GM19043 (cell line): Measurements from ENCODE around the gene CST4.
"Not testable (repeated sequence)": the region's sequence is repeated elsewhere in the genome, so short reads cannot be mapped to it uniquely, and the experiment has no call there.

Experiments used
- ATAC-seq: cut with Tn5 transposase; IDR thresholded peaks from one replicate; pipeline ENCODE4 v1.9.1; 2021; ENCODE audit warnings: low read depth; ENCODE audit not compliant: unreplicated experiment

Gene CST4

GRCh38 chr20:23688684-23689398, at the start of gene CST4:
Gene CST4, minus strand, starts transcription at chr20:23689038. Its CDS starts 69 bp downstream, at chr20:23688969.
- ATAC-seq: not testable (repeated sequence)

GRCh38 chr20:23735391-23735790, 46.6 kb upstream of the CST4 start:
- not testable (repeated sequence) for ATAC-seq

- ATAC-seq: not testable (repeated sequence)
Observed at GRCh38 chr20:23734949-23735348, 46.1 kb upstream of the CST4 start.

- ATAC-seq: not testable (repeated sequence)
Observed at GRCh38 chr20:23734440-23734839, 45.6 kb upstream of the CST4 start.

GRCh38 chr20:23727016-23727415, 38.2 kb upstream of the CST4 start:
- ATAC-seq: no peak

- ATAC-seq: no peak
Observed at GRCh38 chr20:23725102-23725501, 36.3 kb upstream of the CST4 start.

- not testable (repeated sequence) for ATAC-seq
Observed at GRCh38 chr20:23723659-23724307, 34.9 kb upstream of the CST4 start.

GRCh38 chr20:23722851-23723250, 34.0 kb upstream of the CST4 start:
- not testable (repeated sequence) for ATAC-seq

GRCh38 chr20:23721962-23722361, 33.1 kb upstream of the CST4 start:
- no peak for ATAC-seq

GRCh38 chr20:23719351-23719750, 30.5 kb upstream of the CST4 start:
- ATAC-seq: not testable (repeated sequence)

GRCh38 chr20:23711778-23712177, 22.9 kb upstream of the CST4 start:
- ATAC-seq: not testable (repeated sequence)

GRCh38 chr20:23710771-23711170, 21.9 kb upstream of the CST4 start:
- no peak for ATAC-seq

- no peak for ATAC-seq
Observed at GRCh38 chr20:23705895-23706294, 17.1 kb upstream of the CST4 start.

- ATAC-seq: no peak
Observed at GRCh38 chr20:23702021-23702420, 13.2 kb upstream of the CST4 start.

GRCh38 chr20:23700931-23701330, 12.1 kb upstream of the CST4 start:
- ATAC-seq: no peak

- ATAC-seq: no peak
Observed at GRCh38 chr20:23697947-23698346, 9.1 kb upstream of the CST4 start.

- not testable (repeated sequence) for ATAC-seq
Observed at GRCh38 chr20:23695068-23695395, 6.2 kb upstream of the CST4 start.

- not testable (repeated sequence) for ATAC-seq
Observed at GRCh38 chr20:23694178-23695067, 5.6 kb upstream of the CST4 start.

- not testable (repeated sequence) for ATAC-seq
Observed at GRCh38 chr20:23692725-23693619, 4.1 kb upstream of the CST4 start.

GRCh38 chr20:23691675-23692074, 2.8 kb upstream of the CST4 start:
- no peak for ATAC-seq
